H9 (cell line): ENCODE results near the gene ISG20. TPM values are rescaled to one million over a fixed set of nuclear protein-coding genes. Genes with fewer than 3 reads are reported as not detected.

Experiments
- DNase-seq: peaks from one replicate; pipeline ENCODE4 v3.0.0-alpha.2; 2017
- H2AFZ ChIP-seq: one replicate; pipeline ENCODE4 v1.6.1; 2013; ENCODE audit warnings: mild to moderate bottlenecking, low read length, control low read depth, moderate library complexity
- H2AK5ac ChIP-seq: 2 replicates; pipeline ENCODE4 v1.6.1; 2013; ENCODE audit warnings: low read length, control low read depth, mixed read lengths; ENCODE audit not compliant: insufficient read length
- H2BK120ac ChIP-seq: one replicate; pipeline ENCODE4 v1.6.1; 2013; ENCODE audit warnings: low read depth, mild to moderate bottlenecking, low read length, control low read depth, inconsistent platforms; ENCODE audit not compliant: poor library complexity, severe bottlenecking
- H2BK12ac ChIP-seq: 2 replicates; pipeline ENCODE4 v1.6.1; 2013; ENCODE audit warnings: low read length, control low read depth, mixed read lengths, low read depth; ENCODE audit not compliant: insufficient read length
- H2BK15ac ChIP-seq: 2 replicates; pipeline ENCODE4 v1.6.1; 2013; ENCODE audit warnings: low read depth, low read length, control low read depth
- H2BK20ac ChIP-seq: one replicate; pipeline ENCODE4 v1.6.1; 2013; ENCODE audit warnings: low read depth, mild to moderate bottlenecking, low read length, control low read depth, inconsistent platforms; ENCODE audit not compliant: poor library complexity, severe bottlenecking
- H2BK5ac ChIP-seq: 2 replicates; pipeline ENCODE4 v1.6.1; 2013; ENCODE audit warnings: low read length, control low read depth, mixed read lengths; ENCODE audit not compliant: insufficient read length
- H3K14ac ChIP-seq: 2 replicates; pipeline ENCODE4 v1.6.1; 2013; ENCODE audit warnings: low read length, control low read depth; ENCODE audit not compliant: insufficient read depth
- H3K18ac ChIP-seq: 2 replicates; pipeline ENCODE4 v1.6.1; 2013; ENCODE audit warnings: low read depth, mild to moderate bottlenecking, mixed read lengths, low read length, control low read depth; ENCODE audit not compliant: insufficient read length
- H3K23ac ChIP-seq: 2 replicates; pipeline ENCODE4 v1.6.1; 2013; ENCODE audit warnings: low read length, control low read depth, mixed read lengths, low read depth; ENCODE audit not compliant: insufficient read length
- H3K23me2 ChIP-seq: 2 replicates; pipeline ENCODE4 v1.6.1; 2013; ENCODE audit warnings: low read depth, mild to moderate bottlenecking, mixed read lengths, low read length, control low read depth; ENCODE audit not compliant: insufficient read length, poor library complexity, severe bottlenecking
- H3K27ac ChIP-seq: 2 replicates; pipeline ENCODE4 v1.5.1; 2013; ENCODE audit warnings: low read length, control low read depth, mixed read lengths, low read depth; ENCODE audit not compliant: insufficient read length
- H3K27me3 ChIP-seq: 2 replicates; pipeline ENCODE4 v1.6.1; 2013; ENCODE audit warnings: low read length, control low read depth, inconsistent platforms; ENCODE audit not compliant: insufficient read depth
- H3K4ac ChIP-seq: 2 replicates; pipeline ENCODE4 v1.6.1; 2013; ENCODE audit warnings: low read depth, mild to moderate bottlenecking, control low read depth, inconsistent platforms, low read length, moderate library complexity
- H3K4me1 ChIP-seq: 2 replicates; pipeline ENCODE4 v1.6.1; 2013; ENCODE audit warnings: low read length, control low read depth, inconsistent platforms; ENCODE audit not compliant: insufficient read depth
- H3K4me2 ChIP-seq: 2 replicates; pipeline ENCODE4 v1.6.1; 2013; ENCODE audit warnings: low read length, control low read depth, mixed read lengths; ENCODE audit not compliant: insufficient read length, insufficient read depth
- H3K56ac ChIP-seq: 2 replicates; pipeline ENCODE4 v1.6.1; 2013; ENCODE audit warnings: low read depth, mild to moderate bottlenecking, mixed read lengths, low read length, control low read depth; ENCODE audit not compliant: insufficient read length
- H3K79me1 ChIP-seq: 2 replicates; pipeline ENCODE4 v1.6.1; 2013; ENCODE audit warnings: low read depth, mild to moderate bottlenecking, moderate library complexity, low read length, control low read depth, inconsistent platforms; ENCODE audit not compliant: insufficient read depth, poor library complexity, severe bottlenecking
- H3K79me2 ChIP-seq: 2 replicates; pipeline ENCODE4 v1.6.1; 2013; ENCODE audit warnings: low read length, control low read depth, inconsistent platforms; ENCODE audit not compliant: insufficient read depth
- H3K9ac ChIP-seq: 2 replicates; pipeline ENCODE4 v1.6.1; 2013; ENCODE audit warnings: low read length, control low read depth, mixed read lengths; ENCODE audit not compliant: insufficient read length; ENCODE audit errors: extremely low read depth
- H3K9me3 ChIP-seq: one replicate; pipeline ENCODE4 v1.6.1; 2013; ENCODE audit warnings: low read depth, low read length, inconsistent platforms; ENCODE audit not compliant: control insufficient read depth
- H3T11ph ChIP-seq: one replicate; pipeline ENCODE4 v1.6.1; 2013; ENCODE audit warnings: mild to moderate bottlenecking, low read length, control low read depth, inconsistent platforms
- H4K20me1 ChIP-seq: one replicate; pipeline ENCODE4 v1.6.1; 2013; ENCODE audit not compliant: control insufficient read depth, insufficient read length, insufficient read depth
- H4K5ac ChIP-seq: 2 replicates; pipeline ENCODE4 v1.6.1; 2013; ENCODE audit warnings: low read depth, mild to moderate bottlenecking, mixed read lengths, low read length, control low read depth; ENCODE audit not compliant: insufficient read length
- H4K8ac ChIP-seq: replicated peaks from 2 replicates; pipeline ENCODE4 v1.6.1; 2013; ENCODE audit warnings: low read length, control low read depth, mixed read lengths, low read depth; ENCODE audit not compliant: insufficient read length
- H4K91ac ChIP-seq: 2 replicates; pipeline ENCODE4 v1.6.1; 2013; ENCODE audit warnings: low read depth, mild to moderate bottlenecking, moderate library complexity, mixed read lengths, low read length, control low read depth; ENCODE audit not compliant: insufficient read length
- H3K27ac Mint-ChIP-seq, 3 experiments: 2 replicates in 2 of 3; 3 replicates in 1 of 3; pipeline ENCODE4 v1.8.0; 2020 to 2021; ENCODE audit warnings: mixed read lengths in 3 of 3, mild to moderate bottlenecking in 1 of 3, moderate library complexity in 1 of 3
- H3K27me3 Mint-ChIP-seq: 2 replicates; pipeline ENCODE4 v1.8.0; 2021; ENCODE audit warnings: low read depth, mild to moderate bottlenecking, moderate library complexity, mixed read lengths
- H3K36me3 Mint-ChIP-seq, 3 experiments: 2 replicates in 2 of 3; 3 replicates in 1 of 3; pipeline ENCODE4 v1.8.0; 2020 to 2021; ENCODE audit warnings: low read depth in 3 of 3, mixed read lengths in 3 of 3; ENCODE audit not compliant: insufficient read depth in 1 of 3
- H3K4me1 Mint-ChIP-seq, 2 experiments: 2 replicates each; pipeline ENCODE4 v1.8.0; 2020; ENCODE audit warnings: mixed read lengths in 2 of 2
- H3K4me3 Mint-ChIP-seq, 2 experiments: 2 replicates in 1 of 2; 3 replicates in 1 of 2; pipeline ENCODE4 v1.8.0; 2020 to 2021; ENCODE audit warnings: mild to moderate bottlenecking in 2 of 2, mixed read lengths in 2 of 2, moderate library complexity in 1 of 2
- H3K9me3 Mint-ChIP-seq, 2 experiments: 2 replicates in 1 of 2; 3 replicates in 1 of 2; pipeline ENCODE4 v1.8.0; 2020; ENCODE audit warnings: mild to moderate bottlenecking in 2 of 2, mixed read lengths in 2 of 2, moderate library complexity in 1 of 2
- total RNA-seq: library from RNA; stranded (reverse); gene quantifications from 2 replicates; pipeline ENCODE4 v1.2.1, GENCODE V29; 2021
- TF ChIP-seq, protein P1 (sequence below): fragments of 200-600 bp; sonication (generic); conservative IDR thresholded peaks from 3 replicates; pipeline ENCODE4 v1.8.0; 2021; ENCODE audit warnings: antibody characterized with exemption, mild to moderate bottlenecking

The ISG20 gene
- total RNA-seq, 1 experiment from 2014 or later = 7.4 TPM

DNA sequence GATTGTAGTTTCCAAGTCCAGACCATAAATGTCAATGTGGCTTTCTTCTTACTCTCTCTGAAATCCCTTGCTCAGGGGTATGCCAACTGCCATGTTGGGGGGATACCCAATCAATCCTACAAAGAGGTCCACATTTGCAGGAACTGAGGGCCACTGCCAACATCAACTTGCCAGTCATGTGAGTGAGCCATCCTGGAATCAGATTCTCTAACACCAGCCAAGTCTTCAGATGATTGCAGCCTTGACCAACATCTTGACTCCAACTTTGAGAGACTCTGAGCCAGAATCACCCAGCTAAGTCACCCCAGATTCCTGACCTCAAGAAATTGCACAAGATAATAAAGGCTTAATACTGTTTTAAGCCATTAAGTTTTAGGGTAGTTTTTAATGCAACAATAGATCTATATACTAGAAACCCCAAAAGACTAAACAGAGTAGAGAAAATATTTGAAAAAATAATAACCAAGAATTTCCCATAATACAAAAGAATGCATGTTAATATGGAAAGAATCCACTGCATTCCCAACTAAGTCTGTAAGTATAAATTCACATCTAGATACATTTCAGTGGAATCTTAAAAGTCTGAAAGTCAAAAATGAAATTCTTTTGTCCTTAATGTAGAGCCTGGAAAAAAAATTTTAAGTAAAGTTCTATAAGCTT, 22.4 kb downstream of the ISG20 start:
- H2BK20ac ChIP-seq = no peak overlapping the region
- no peaks in the 10 kb centered on the region for H3K9me3 ChIP-seq
- H3K27me3 ChIP-seq = no peaks in the 10 kb centered on the region
- H4K5ac ChIP-seq = no peak overlapping the region
- H3K79me1 ChIP-seq = no peaks in the 10 kb centered on the region
- H3K79me2 ChIP-seq = no peaks in the 10 kb centered on the region
- no peak overlapping the region for H2BK12ac ChIP-seq
- no peak overlapping the region for H3K14ac ChIP-seq
- H3K27ac ChIP-seq = no peak overlapping the region
- peaks cover 14% of the 10 kb centered on the region for H3K27me3 Mint-ChIP-seq
- no peak overlapping the region for H3K27ac Mint-ChIP-seq
- no peaks in the 10 kb centered on the region for H3K23me2 ChIP-seq
- H3K9ac ChIP-seq = no peak overlapping the region
- no peak overlapping the region for H2AFZ ChIP-seq
- H3T11ph ChIP-seq = no peak overlapping the region
- no peak overlapping the region for H2BK120ac ChIP-seq
- no peak overlapping the region for H4K8ac ChIP-seq
- no peak overlapping the region for H2AK5ac ChIP-seq
- H3K18ac ChIP-seq = no peak overlapping the region
- peaks cover 10 to 13% of the 10 kb centered on the region in 2 experiments for H3K4me1 Mint-ChIP-seq
- peaks cover 0 to 6% of the 10 kb centered on the region in 2 experiments; a peak in 1 of 5 replicates for H3K9me3 Mint-ChIP-seq
- DNase-seq = no peak
- no peak overlapping the region for H2BK5ac ChIP-seq
- H3K4me1 ChIP-seq = no peaks in the 10 kb centered on the region; the same call in 1 of the 2 replicates
- no peak overlapping the region for H3K4me2 ChIP-seq
- TF ChIP-seq, protein P1, sequence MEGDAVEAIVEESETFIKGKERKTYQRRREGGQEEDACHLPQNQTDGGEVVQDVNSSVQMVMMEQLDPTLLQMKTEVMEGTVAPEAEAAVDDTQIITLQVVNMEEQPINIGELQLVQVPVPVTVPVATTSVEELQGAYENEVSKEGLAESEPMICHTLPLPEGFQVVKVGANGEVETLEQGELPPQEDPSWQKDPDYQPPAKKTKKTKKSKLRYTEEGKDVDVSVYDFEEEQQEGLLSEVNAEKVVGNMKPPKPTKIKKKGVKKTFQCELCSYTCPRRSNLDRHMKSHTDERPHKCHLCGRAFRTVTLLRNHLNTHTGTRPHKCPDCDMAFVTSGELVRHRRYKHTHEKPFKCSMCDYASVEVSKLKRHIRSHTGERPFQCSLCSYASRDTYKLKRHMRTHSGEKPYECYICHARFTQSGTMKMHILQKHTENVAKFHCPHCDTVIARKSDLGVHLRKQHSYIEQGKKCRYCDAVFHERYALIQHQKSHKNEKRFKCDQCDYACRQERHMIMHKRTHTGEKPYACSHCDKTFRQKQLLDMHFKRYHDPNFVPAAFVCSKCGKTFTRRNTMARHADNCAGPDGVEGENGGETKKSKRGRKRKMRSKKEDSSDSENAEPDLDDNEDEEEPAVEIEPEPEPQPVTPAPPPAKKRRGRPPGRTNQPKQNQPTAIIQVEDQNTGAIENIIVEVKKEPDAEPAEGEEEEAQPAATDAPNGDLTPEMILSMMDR = no peak
- no peak overlapping the region for H4K91ac ChIP-seq
- H2BK15ac ChIP-seq = no peak overlapping the region
- peaks cover 2% of the 10 kb centered on the region for H4K20me1 ChIP-seq
- no peak overlapping the region for H3K23ac ChIP-seq
- no peak overlapping the region for H3K56ac ChIP-seq
- no peak overlapping the region for H3K4me3 Mint-ChIP-seq
- no peaks in the 10 kb centered on the region for H3K36me3 Mint-ChIP-seq
- no peak overlapping the region for H3K4ac ChIP-seq
